ENCODE results near the gene PDPR.
"Not testable (repeated sequence)": the region's sequence is repeated elsewhere in the genome, so short reads cannot be mapped to it uniquely, and the experiment has no call there.

Gene PDPR

GRCh38 chr16:70113982-70114826 is at the start of gene PDPR:
Gene PDPR, plus strand, starts transcription at chr16:70114332. Its CDS starts 6,161 bp downstream, at chr16:70120493.
- peak; percentile 54 for DNase-seq (ENCODE audit: low spot score)

- not testable (repeated sequence) for DNase-seq (ENCODE audit: low spot score)
Measured at GRCh38 chr16:70064841-70065370, 49.2 kb upstream of the PDPR start.

- not testable (repeated sequence) for DNase-seq (ENCODE audit: low spot score)
Measured at GRCh38 chr16:70065376-70065745, 48.8 kb upstream of the PDPR start.

GRCh38 chr16:70065746-70066658 is 48.1 kb upstream of the PDPR start:
- peak; percentile 69 for DNase-seq (ENCODE audit: low spot score)

GRCh38 chr16:70066751-70067150 is 47.4 kb upstream of the PDPR start:
- DNase-seq (ENCODE audit: low spot score), result not testable (repeated sequence)

GRCh38 chr16:70079081-70079480 is 35.1 kb upstream of the PDPR start:
- DNase-seq (ENCODE audit: low spot score), result not testable (repeated sequence)

- DNase-seq (ENCODE audit: low spot score), result not testable (repeated sequence)
Measured at GRCh38 chr16:70081219-70081618, 32.9 kb upstream of the PDPR start.

- DNase-seq (ENCODE audit: low spot score), result not testable (repeated sequence)
Measured at GRCh38 chr16:70083931-70084330, 30.2 kb upstream of the PDPR start.

GRCh38 chr16:70088160-70088559 is 26.0 kb upstream of the PDPR start:
- DNase-seq (ENCODE audit: low spot score), result not testable (repeated sequence)

- DNase-seq (ENCODE audit: low spot score), result not testable (repeated sequence)
Measured at GRCh38 chr16:70088877-70089276, 25.3 kb upstream of the PDPR start.

- not testable (repeated sequence) for DNase-seq (ENCODE audit: low spot score)
Measured at GRCh38 chr16:70089289-70089688, 24.8 kb upstream of the PDPR start.

GRCh38 chr16:70091104-70091503 is 23.0 kb upstream of the PDPR start:
- DNase-seq (ENCODE audit: low spot score), result not testable (repeated sequence)

- DNase-seq (ENCODE audit: low spot score), result not testable (repeated sequence)
Measured at GRCh38 chr16:70094096-70094495, 20.0 kb upstream of the PDPR start.

GRCh38 chr16:70109583-70110279 is 4.4 kb upstream of the PDPR start:
- DNase-seq (ENCODE audit: low spot score), result not testable (repeated sequence)

GRCh38 chr16:70112162-70112561 is 2.0 kb upstream of the PDPR start:
- DNase-seq (ENCODE audit: low spot score), result not testable (repeated sequence)

GRCh38 chr16:70113599-70113981 is 542 bp upstream of the PDPR start:
- not testable (repeated sequence) for DNase-seq (ENCODE audit: low spot score)

GRCh38 chr16:70118354-70118753 is 4.2 kb downstream of the PDPR start:
- DNase-seq (ENCODE audit: low spot score), result not testable (repeated sequence)

- DNase-seq (ENCODE audit: low spot score), result peak; percentile 5
Measured at GRCh38 chr16:70118776-70119175, 4.6 kb downstream of the PDPR start.

- not testable (repeated sequence) for DNase-seq (ENCODE audit: low spot score)
Measured at GRCh38 chr16:70120398-70120797, 6.3 kb downstream of the PDPR start.

- DNase-seq (ENCODE audit: low spot score), result not testable (repeated sequence)
Measured at GRCh38 chr16:70123822-70124221, 9.7 kb downstream of the PDPR start.

GRCh38 chr16:70126226-70126625 is 12.1 kb downstream of the PDPR start:
- DNase-seq (ENCODE audit: low spot score), result not testable (repeated sequence)

GRCh38 chr16:70127706-70128105 is 13.6 kb downstream of the PDPR start:
- DNase-seq (ENCODE audit: low spot score), result not testable (repeated sequence)
